A549 (cell line): ENCODE results near the gene CCDC85B. TPM values are rescaled to one million over a fixed set of nuclear protein-coding genes. Genes with fewer than 3 reads are reported as not detected.

ENCODE experiments used
- ATAC-seq, 2 experiments: fragments of 200-7000 bp in 1 of 2; fragments of >200 bp in 1 of 2; cut with Nextera tagmentation in 1 of 2; cut with Tn5 transposase in 1 of 2; 3 replicates each; pipeline versions ENCODE4 v1.8.0 to v1.9.1; 2018 to 2020; ENCODE audit warnings: mild to moderate bottlenecking in 1 of 2, moderate library complexity in 1 of 2
- CTCF ChIA-PET: fragments of 300-600 bp; sonication (Branson Sonifier 250); formaldehyde crosslinking; extraction: SDS; loops from one replicate; lab custom pipeline; 2021; ENCODE audit warnings: antibody characterized with exemption, inconsistent platforms; lab: Yijun Ruan, JAX
- POLR2A ChIA-PET: fragments of 350-600 bp; formaldehyde crosslinking; extraction: SDS; loops from one replicate; lab custom pipeline; 2021; ENCODE audit warnings: antibody characterized with exemption, inconsistent platforms; lab: Yijun Ruan, JAX
- DNase-seq, 2 experiments: peaks; one replicate each; pipeline versions ENCODE4 v3.0.0 to v3.0.0-alpha.2; 2011 to 2016; ENCODE audit warnings: low read depth in 1 of 2, low spot score in 1 of 2
- FAIRE-seq: peaks from 2 replicates; lab custom pipeline; 2011; peaks lifted over from hg19 to GRCh38; lab: Jason Lieb, UNC
- H3K27ac ChIP-seq, 2 experiments: fragments of >200 bp; sonication (Bioruptor Twin); formaldehyde crosslinking; 3 replicates each; pipeline ENCODE4 v1.5.1; 2016 to 2017
- H3K4me1 ChIP-seq: fragments of >200 bp; sonication (Bioruptor Twin); formaldehyde crosslinking; 3 replicates; pipeline ENCODE4 v1.6.1; 2016
- H3K4me2 ChIP-seq: fragments of >200 bp; sonication (Bioruptor Twin); formaldehyde crosslinking; 3 replicates; pipeline ENCODE4 v1.6.1; 2016
- H3K4me3 ChIP-seq: fragments of >200 bp; sonication (Bioruptor Twin); formaldehyde crosslinking; 3 replicates; pipeline ENCODE4 v1.5.1; 2016
- H3K9me3 ChIP-seq: fragments of >200 bp; sonication (Bioruptor Twin); formaldehyde crosslinking; 3 replicates; pipeline ENCODE4 v1.6.1; 2016
- BHLHE40 ChIP-seq: IDR thresholded peaks from 2 replicates; pipeline ENCODE4 v1.6.1; 2012; ENCODE audit warnings: low read depth, low read length, inconsistent platforms
- CEBPB ChIP-seq, 2 experiments: fragments of >200 bp in 1 of 2; sonication (Bioruptor Twin) in 1 of 2; formaldehyde crosslinking in 1 of 2; IDR thresholded peaks; 2 replicates each; pipeline ENCODE4 v1.6.1; 2012 to 2016
- CHD4 ChIP-seq: fragments of 200-600 bp; sonication (generic); IDR thresholded peaks from 2 replicates; pipeline ENCODE4 v1.6.1; 2016; ENCODE audit warnings: antibody characterized with exemption, mild to moderate bottlenecking, borderline replicate concordance
- EHF ChIP-seq: fragments of 250-450 bp; sonication (Bioruptor Pico); IDR thresholded peaks from 2 replicates; pipeline ENCODE4 v1.5.0; 2020; ENCODE audit warnings: mild to moderate bottlenecking
- EHMT2 ChIP-seq: fragments of 200-600 bp; sonication (generic); IDR thresholded peaks from 2 replicates; pipeline ENCODE4 v1.6.1; 2016; ENCODE audit warnings: antibody characterized with exemption, low read depth, mild to moderate bottlenecking, moderate library complexity
- EP300 ChIP-seq, 2 experiments: fragments of >200 bp; sonication (Bioruptor Twin); formaldehyde crosslinking; IDR thresholded peaks; 2 replicates in 1 of 2; 3 replicates in 1 of 2; pipeline ENCODE4 v1.6.1; 2016 to 2017
- FOXS1 ChIP-seq: fragments of 250-450 bp; sonication (Bioruptor Pico); IDR thresholded peaks from 2 replicates; pipeline ENCODE4 v1.5.0; 2020; ENCODE audit warnings: mild to moderate bottlenecking, moderate library complexity
- JUN ChIP-seq, 2 experiments: fragments of >200 bp; sonication (Bioruptor Twin); formaldehyde crosslinking; IDR thresholded peaks; 2 replicates in 1 of 2; 3 replicates in 1 of 2; pipeline ENCODE4 v1.6.1; 2016 to 2017
- JUNB ChIP-seq: fragments of >200 bp; sonication (Bioruptor Twin); formaldehyde crosslinking; IDR thresholded peaks from 2 replicates; pipeline ENCODE4 v1.6.1; 2016
- MAFK ChIP-seq: fragments of 450-650 bp; IDR thresholded peaks from 2 replicates; pipeline ENCODE4 v1.6.1; 2014; ENCODE audit not compliant: partially characterized antibody
- PHF8 ChIP-seq: fragments of 200-600 bp; sonication (generic); IDR thresholded peaks from 2 replicates; pipeline ENCODE4 v1.6.1; 2016; ENCODE audit warnings: low read depth, mild to moderate bottlenecking, antibody characterized with exemption, moderate library complexity, borderline replicate concordance
- POLR2A ChIP-seq: IDR thresholded peaks from 2 replicates; pipeline ENCODE4 v1.6.1; 2012; ENCODE audit warnings: mild to moderate bottlenecking, low read length
- RAD21 ChIP-seq, 2 experiments: fragments of >200 bp in 1 of 2; sonication (Bioruptor Twin) in 1 of 2; formaldehyde crosslinking in 1 of 2; IDR thresholded peaks in 1 of 2; conservative IDR thresholded peaks in 1 of 2; 2 replicates in 1 of 2; 3 replicates in 1 of 2; pipeline ENCODE4 v1.6.1; 2012 to 2018; ENCODE audit warnings: inconsistent platforms in 1 of 2
- RFX5 ChIP-seq: fragments of 450-650 bp; IDR thresholded peaks from 2 replicates; pipeline ENCODE4 v1.7.1; 2014; ENCODE audit warnings: antibody characterized with exemption, mild to moderate bottlenecking, moderate library complexity
- RNF2 ChIP-seq: fragments of 200-600 bp; sonication (generic); IDR thresholded peaks from 2 replicates; pipeline ENCODE4 v1.6.1; 2016; ENCODE audit warnings: low read depth, mild to moderate bottlenecking, antibody characterized with exemption, moderate library complexity, borderline replicate concordance
- TFCP2L1 ChIP-seq: fragments of 250-450 bp; sonication (Bioruptor Pico); IDR thresholded peaks from 2 replicates; pipeline ENCODE4 v1.5.0; 2021; ENCODE audit warnings: mild to moderate bottlenecking
- TP53 ChIP-seq: fragments of 250-450 bp; sonication (Bioruptor Pico); IDR thresholded peaks from 2 replicates; pipeline ENCODE4 v1.5.0; 2021; ENCODE audit warnings: mild to moderate bottlenecking, moderate library complexity
- ZFP36 ChIP-seq: fragments of 450-650 bp; IDR thresholded peaks from 2 replicates; pipeline ENCODE4 v1.6.1; 2014; ENCODE audit warnings: borderline replicate concordance; ENCODE audit not compliant: partially characterized antibody
- WGBS: methylation state at CpG from one replicate; pipeline ENCODE4 v1.1.6; 2017; ENCODE audit errors: missing lambda C conversion rate; 5-methylcytosine and 5-hydroxymethylcytosine counted together
- polyA plus RNA-seq, 4 experiments: library from polyadenylated mRNA; depleted of rRNA in 3 of 4; stranded (reverse); fragments of >200 nt; fragmentation: RNase III in 1 of 4; extraction: RNeasy Plus Mini Kit Qiagen cat#74134 plus additional on column Dnase treatment in 1 of 4; gene quantifications; 2 replicates in 3 of 4; 3 replicates in 1 of 4; pipeline ENCODE4 v1.2.3, GENCODE V29; 2011 to 2017
- TF ChIP-seq, protein P1 (sequence below): fragments of 150-350 bp; IDR thresholded peaks from 2 replicates; pipeline ENCODE4 v1.6.1; 2014; ENCODE audit warnings: low read depth, mild to moderate bottlenecking, low read length
- TF ChIP-seq, protein P2 (sequence below): IDR thresholded peaks from 2 replicates; pipeline ENCODE4 v1.6.1; 2012; ENCODE audit warnings: low read depth, borderline replicate concordance
- TF ChIP-seq, protein P3 (sequence below): fragments of >200 bp; sonication (Bioruptor Twin); formaldehyde crosslinking; IDR thresholded peaks from 3 replicates; pipeline ENCODE4 v1.6.1; 2016

The CCDC85B gene
- polyA plus RNA-seq, 2 of the 4 experiments (the other 2 are of a cell fraction): 7.3 to 27.5 TPM

DNA sequence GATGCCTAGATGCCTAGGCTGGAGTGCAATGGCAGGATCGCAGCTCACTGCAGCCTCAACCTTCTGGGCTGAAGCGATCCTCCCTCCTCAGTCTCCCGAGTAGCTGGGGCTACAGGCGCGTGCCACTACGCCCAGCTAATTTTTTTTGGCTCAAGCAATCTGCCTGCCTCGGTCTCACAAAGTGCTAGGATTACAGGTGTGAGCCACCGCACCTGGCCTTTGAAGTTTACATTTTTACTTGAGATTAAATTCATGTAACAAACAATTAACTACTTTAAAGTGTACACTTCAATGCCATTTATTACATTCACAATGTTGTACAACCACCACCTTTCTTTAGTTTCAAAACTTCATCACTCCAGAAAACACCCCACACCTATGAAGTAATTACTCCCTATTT, 13.2 kb downstream of the CCDC85B start:
- H3K4me1 ChIP-seq: peaks cover 34% of the 10 kb centered on the region

DNA sequence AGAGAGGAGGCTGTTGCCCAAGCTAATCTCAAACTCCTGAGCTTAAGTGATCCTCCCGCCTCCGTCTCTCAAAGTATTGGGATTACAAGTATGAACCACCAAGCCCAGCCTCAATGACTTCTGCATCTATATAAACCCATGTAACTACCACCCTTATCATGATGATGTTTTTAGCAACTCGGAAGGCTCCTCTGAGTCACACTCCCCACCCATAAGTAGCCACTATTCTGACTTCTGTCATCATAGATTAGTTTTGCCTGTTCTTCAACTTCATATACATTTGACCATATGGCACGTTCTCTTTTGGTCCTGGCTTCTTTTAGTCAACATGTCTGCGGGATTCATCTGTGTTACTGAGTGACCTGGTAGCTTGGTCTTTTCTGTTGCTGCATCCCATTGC, 16.1 kb downstream of the CCDC85B start:
- peaks cover 39% of the 10 kb centered on the region for H3K4me1 ChIP-seq
- H3K4me2 ChIP-seq: no peak overlapping the region
- H3K27ac ChIP-seq: no peak overlapping the region
- TF ChIP-seq TP53 (CRISPR knock-in tag): no peak
- no peak for TF ChIP-seq EHMT2
- no peak for TF ChIP-seq TFCP2L1
- TF ChIP-seq CEBPB (IDR thresholded peaks at IDR 0.05): no peak
- TF ChIP-seq CHD4: no peak
- TF ChIP-seq JUN (IDR thresholded peaks at IDR 0.05): no peak
- no peak for TF ChIP-seq MAFK
- no peak for TF ChIP-seq BHLHE40
- TF ChIP-seq, protein P1, sequence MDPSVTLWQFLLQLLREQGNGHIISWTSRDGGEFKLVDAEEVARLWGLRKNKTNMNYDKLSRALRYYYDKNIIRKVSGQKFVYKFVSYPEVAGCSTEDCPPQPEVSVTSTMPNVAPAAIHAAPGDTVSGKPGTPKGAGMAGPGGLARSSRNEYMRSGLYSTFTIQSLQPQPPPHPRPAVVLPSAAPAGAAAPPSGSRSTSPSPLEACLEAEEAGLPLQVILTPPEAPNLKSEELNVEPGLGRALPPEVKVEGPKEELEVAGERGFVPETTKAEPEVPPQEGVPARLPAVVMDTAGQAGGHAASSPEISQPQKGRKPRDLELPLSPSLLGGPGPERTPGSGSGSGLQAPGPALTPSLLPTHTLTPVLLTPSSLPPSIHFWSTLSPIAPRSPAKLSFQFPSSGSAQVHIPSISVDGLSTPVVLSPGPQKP: no peak
- no peak for TF ChIP-seq RNF2
- no peak for TF ChIP-seq PHF8
- TF ChIP-seq FOXS1 (CRISPR knock-in tag): no peak
- TF ChIP-seq POLR2A: no peak
- no peak for TF ChIP-seq JUNB
- TF ChIP-seq, protein P2, sequence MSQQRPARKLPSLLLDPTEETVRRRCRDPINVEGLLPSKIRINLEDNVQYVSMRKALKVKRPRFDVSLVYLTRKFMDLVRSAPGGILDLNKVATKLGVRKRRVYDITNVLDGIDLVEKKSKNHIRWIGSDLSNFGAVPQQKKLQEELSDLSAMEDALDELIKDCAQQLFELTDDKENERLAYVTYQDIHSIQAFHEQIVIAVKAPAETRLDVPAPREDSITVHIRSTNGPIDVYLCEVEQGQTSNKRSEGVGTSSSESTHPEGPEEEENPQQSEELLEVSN: no peak
- no peak for ATAC-seq
- 80% methylated on average over 5 of the region's 5 CpGs for WGBS
- no peak for DNase-seq
- ChIA-PET CTCF (interaction anchor here (0.7 to 31.6 kb wide), 5 partner anchors 9 to 116 kb away, joined by 3 to 618 read pairs (median 3); partner anchors contain the start of genes CCDC85B, FIBP and FOSL1), POLR2A (interaction anchor here (0.6 kb wide), 1 partner anchor 577 kb away, joined by 3 read pairs; no protein-coding TSS in a partner anchor)
- H3K9me3 ChIP-seq: no peaks in the 10 kb centered on the region
- H3K4me3 ChIP-seq: no peak overlapping the region
- FAIRE-seq: no peak

More for the DNA sequence above, 13.2 kb downstream of the CCDC85B start:
- DNase-seq: no peak
- Histone ChIP-seq H3K4me3 (no peak overlapping the region), H3K27ac (peak overlapping the region; percentile 69 to 87), H3K9me3 (no peaks in the 10 kb centered on the region), H3K4me2 (peak overlapping the region; percentile 68)
- ChIA-PET POLR2A (interaction anchor here (1.4 to 5.7 kb wide), 2 partner anchors 12 to 15 kb away, joined by 7 to 43 read pairs; partner anchors contain the start of gene FIBP), CTCF (interaction anchor here (0.8 to 31.6 kb wide), 3 partner anchors 7 to 379 kb away, joined by 3 to 618 read pairs (median 618); partner anchors contain the start of genes C11orf68, CCDC85B, DRAP1 and FIBP)
- WGBS: 76% methylated on average over 8 of the region's 8 CpGs
- no peak for TF ChIP-seq FOXS1 (CRISPR knock-in tag)
- no peak for TF ChIP-seq CEBPB (IDR thresholded peaks at IDR 0.05)
- TF ChIP-seq EHF: no peak
- TF ChIP-seq, protein P3, sequence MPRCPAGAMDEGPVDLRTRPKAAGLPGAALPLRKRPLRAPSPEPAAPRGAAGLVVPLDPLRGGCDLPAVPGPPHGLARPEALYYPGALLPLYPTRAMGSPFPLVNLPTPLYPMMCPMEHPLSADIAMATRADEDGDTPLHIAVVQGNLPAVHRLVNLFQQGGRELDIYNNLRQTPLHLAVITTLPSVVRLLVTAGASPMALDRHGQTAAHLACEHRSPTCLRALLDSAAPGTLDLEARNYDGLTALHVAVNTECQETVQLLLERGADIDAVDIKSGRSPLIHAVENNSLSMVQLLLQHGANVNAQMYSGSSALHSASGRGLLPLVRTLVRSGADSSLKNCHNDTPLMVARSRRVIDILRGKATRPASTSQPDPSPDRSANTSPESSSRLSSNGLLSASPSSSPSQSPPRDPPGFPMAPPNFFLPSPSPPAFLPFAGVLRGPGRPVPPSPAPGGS: no peak
- TF ChIP-seq EP300 (IDR thresholded peaks at IDR 0.05): no peak
- ATAC-seq: no peak
- no peak for FAIRE-seq

DNA sequence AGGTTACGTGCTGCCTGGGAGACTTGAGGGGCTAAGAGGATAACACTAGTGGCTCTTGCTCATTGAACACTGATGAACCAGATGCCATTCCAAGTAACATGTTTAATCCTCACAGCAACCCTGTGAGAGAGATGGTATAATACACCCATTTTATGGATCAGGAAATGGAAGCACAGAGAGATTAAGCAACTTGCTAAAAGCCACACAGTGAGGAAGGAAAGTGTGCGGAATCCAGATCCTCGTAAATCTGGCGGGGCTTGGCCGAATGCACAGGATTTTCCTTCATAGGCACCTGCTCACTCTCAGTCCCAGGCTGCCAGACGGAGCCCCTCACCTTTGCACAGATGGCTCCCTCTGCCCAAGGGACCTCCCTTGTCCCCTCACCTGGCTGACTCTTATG, 17.4 kb downstream of the CCDC85B start:
- no peak for FAIRE-seq
- Histone ChIP-seq H3K4me1 (peaks cover 39% of the 10 kb centered on the region), H3K27ac (no peak overlapping the region)
- 88% methylated on average over 6 of the region's 6 CpGs for WGBS
- no peak for ATAC-seq
- no peak for DNase-seq
- TF ChIP-seq RFX5 (no peak), JUN (IDR thresholded peaks at IDR 0.05) (no peak), RAD21 (conservative IDR thresholded peaks at IDR 0.05 in 1 of 2, IDR thresholded peaks at IDR 0.05 in 1 of 2) (no peak), ZFP36 (peak; percentile 22)
- TF ChIP-seq, all 56 proteins: peak for 1
- H3K4me3 ChIP-seq: no peak overlapping the region
- ChIA-PET CTCF (interaction anchor here (31.6 kb wide), 1 partner anchor 14 kb away, joined by 618 read pairs; the partner anchor contains the start of genes CCDC85B, FIBP and FOSL1), POLR2A (interaction anchor here (1.0 kb wide), 1 partner anchor 7 kb away, joined by 3 read pairs; no protein-coding TSS in a partner anchor)
- no peak overlapping the region for H3K4me2 ChIP-seq
- no peaks in the 10 kb centered on the region for H3K9me3 ChIP-seq
